Measurements from ENCODE around the gene PHAF1. TPM values are rescaled to one million over a fixed set of nuclear protein-coding genes. Genes with fewer than 3 reads are reported as not detected.

The PHAF1 gene
- polyA plus RNA-seq, 1 donor, result 18.4 TPM

DNA sequence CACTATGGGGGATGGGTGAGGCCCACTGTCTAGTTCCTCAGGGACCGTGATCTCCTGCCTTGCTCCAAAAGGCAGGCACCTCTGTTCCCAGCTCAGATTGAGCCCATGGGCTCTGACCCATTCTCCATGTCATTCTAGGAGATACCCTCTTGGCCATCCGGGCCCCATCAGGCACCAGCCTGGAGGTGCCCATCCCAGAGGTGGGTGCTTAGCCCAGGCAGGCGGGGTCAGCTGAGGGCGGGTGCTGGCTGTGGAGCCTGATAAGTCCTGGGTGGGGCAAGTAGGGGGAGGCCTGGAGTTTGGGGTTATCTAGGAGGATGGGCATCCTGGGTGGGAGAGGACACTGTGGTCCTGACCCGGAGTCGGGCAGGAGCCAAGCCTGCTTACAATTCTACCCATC, 84.5 kb downstream of the PHAF1 start:
- DNase-seq (ENCODE audit: low read depth), result no peak

GRCh38 chr16:67195676-67196075, 85.9 kb downstream of the PHAF1 start:
- no peak for DNase-seq (ENCODE audit: low read depth)

- no peak for DNase-seq (ENCODE audit: low read depth)
These were observed 87.1 kb downstream of the PHAF1 start for GRCh38 chr16:67196881-67197280.

DNA sequence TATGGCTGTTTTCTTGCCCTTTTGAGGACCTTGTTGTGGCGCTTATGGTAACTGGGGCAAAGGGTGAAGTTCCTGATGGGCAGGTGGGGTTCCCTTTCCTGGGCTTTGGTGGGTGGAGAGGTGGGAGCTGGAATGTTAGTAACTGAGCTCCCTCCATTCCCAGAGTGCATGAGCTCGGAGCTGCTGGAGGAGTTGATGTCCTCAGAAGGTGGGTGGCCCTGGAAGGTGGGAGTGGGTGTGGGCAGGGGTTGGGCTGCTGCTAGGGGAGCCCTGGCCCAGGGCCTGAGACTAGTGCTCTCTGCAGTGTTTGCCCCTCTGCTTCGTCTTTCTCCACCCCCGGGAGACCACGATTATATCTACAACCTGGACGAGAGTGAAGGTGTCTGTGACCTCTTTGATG, 88.0 kb downstream of the PHAF1 start:
- no peak for DNase-seq (ENCODE audit: low read depth)

Other genes starting within 250 kb of the PHAF1 start
- gene PDP2, start 229.4 kb upstream of the PHAF1 start, polyA plus RNA-seq (ENCODE audit: insufficient read length), result 3.3 TPM
- not detected for gene CDH16, start 191.1 kb upstream of the PHAF1 start, polyA plus RNA-seq (ENCODE audit: insufficient read length)
- gene RRAD, start 184.4 kb upstream of the PHAF1 start, polyA plus RNA-seq (ENCODE audit: insufficient read length), result 4.9 TPM
- gene CIAO2B, start 175.5 kb upstream of the PHAF1 start, polyA plus RNA-seq (ENCODE audit: insufficient read length), result 89.6 TPM
- 26.3 TPM for gene CES2, start 174.4 kb upstream of the PHAF1 start, polyA plus RNA-seq (ENCODE audit: insufficient read length)
- 0.40 TPM for gene CES3, start 148.7 kb upstream of the PHAF1 start, polyA plus RNA-seq (ENCODE audit: insufficient read length)
- 3.4 TPM for gene CES4A, start 121.4 kb upstream of the PHAF1 start, polyA plus RNA-seq (ENCODE audit: insufficient read length)
- 42.5 TPM for gene CBFB, start 80.8 kb upstream of the PHAF1 start, polyA plus RNA-seq (ENCODE audit: insufficient read length)
- gene B3GNT9, start 41.1 kb downstream of the PHAF1 start, polyA plus RNA-seq (ENCODE audit: insufficient read length), result 9.7 TPM
- gene TRADD, start 50.0 kb downstream of the PHAF1 start, polyA plus RNA-seq (ENCODE audit: insufficient read length), result 4.4 TPM
- 3.6 TPM for gene FBXL8, start 50.0 kb downstream of the PHAF1 start, polyA plus RNA-seq (ENCODE audit: insufficient read length)
- 3.5 TPM for gene HSF4, start 54.8 kb downstream of the PHAF1 start, polyA plus RNA-seq (ENCODE audit: insufficient read length)
- gene NOL3, start 60.6 kb downstream of the PHAF1 start, polyA plus RNA-seq (ENCODE audit: insufficient read length), result 34.4 TPM
- 18.8 TPM for gene MATCAP1, start 74.0 kb downstream of the PHAF1 start, polyA plus RNA-seq (ENCODE audit: insufficient read length)
- gene EXOC3L1, start 80.2 kb downstream of the PHAF1 start, polyA plus RNA-seq (ENCODE audit: insufficient read length), result 12.9 TPM
- 40.5 TPM for gene E2F4, start 82.2 kb downstream of the PHAF1 start, polyA plus RNA-seq (ENCODE audit: insufficient read length)
- 1.1 TPM for gene ELMO3, start 89.2 kb downstream of the PHAF1 start, polyA plus RNA-seq (ENCODE audit: insufficient read length)
- gene TMEM208, start 117.2 kb downstream of the PHAF1 start, polyA plus RNA-seq (ENCODE audit: insufficient read length), result 18.6 TPM
- 24.6 TPM for gene FHOD1, start 137.5 kb downstream of the PHAF1 start, polyA plus RNA-seq (ENCODE audit: insufficient read length)
- gene SLC9A5, start 139.0 kb downstream of the PHAF1 start, polyA plus RNA-seq (ENCODE audit: insufficient read length), result 1.2 TPM
- 9.9 TPM for gene PLEKHG4, start 169.6 kb downstream of the PHAF1 start, polyA plus RNA-seq (ENCODE audit: insufficient read length)
- 0.32 TPM for gene KCTD19, start 216.8 kb downstream of the PHAF1 start, polyA plus RNA-seq (ENCODE audit: insufficient read length)
- 0.47 TPM for gene LRRC36, start 216.9 kb downstream of the PHAF1 start, polyA plus RNA-seq (ENCODE audit: insufficient read length)